ENCODE results near the gene OPN1MW3. TPM values are rescaled to one million over a fixed set of nuclear protein-coding genes. Genes with fewer than 3 reads are reported as not detected.

Gene OPN1MW3
- total and polyA plus RNA-seq, 2 of the 4 experiments (the other 2 are of a cell fraction), result not detected

DNA sequence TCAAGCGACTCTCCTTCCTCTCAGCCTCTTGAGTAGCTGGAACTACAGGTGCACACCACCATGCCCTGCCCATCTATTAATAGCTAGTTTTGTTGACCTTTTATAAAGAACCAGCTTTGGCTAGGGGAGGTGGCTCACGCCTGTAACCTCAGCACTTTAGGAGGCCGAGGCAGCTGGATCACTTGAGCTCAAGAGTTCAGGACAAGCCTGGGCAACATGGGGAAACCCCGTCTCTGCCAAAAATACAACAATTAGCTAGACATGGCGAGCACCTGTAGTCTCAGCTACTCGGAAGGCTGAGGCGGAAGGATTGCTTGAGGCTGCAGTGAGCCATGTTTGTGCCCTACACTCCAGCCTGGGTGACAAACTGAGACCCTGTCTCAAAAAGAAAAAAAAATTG, 40.9 kb downstream of the OPN1MW3 start:
- H3K4me3 ChIP-seq (ENCODE audit: insufficient read depth, low read depth, low read length), result no peak overlapping the region
- H3K27ac ChIP-seq (ENCODE audit: insufficient read depth, low read length), result no peak overlapping the region
- in situ Hi-C loops (cut with MboI; ENCODE audit: low sequenced_read_pairs), result no loop called here
- ChIA-PET POLR2A (ENCODE audit: unreplicated experiment) (no interaction called here), CTCF (no interaction called here)
- H3K36me3 ChIP-seq (ENCODE audit: control insufficient read depth, insufficient read depth, low read length), result no peaks in the 10 kb centered on the region
- H3K9ac ChIP-seq (ENCODE audit: low read depth, low read length), result no peak overlapping the region
- ATAC-seq (ENCODE audit: low read depth) (no peak), DNase-seq (no peak)
- no peak overlapping the region for H2AK9ac ChIP-seq (replicated peaks; ENCODE audit: low read depth, low read length, poor library complexity)
- H2BK120ac ChIP-seq (ENCODE audit: low read depth, low read length), result no peak overlapping the region
- H4K5ac ChIP-seq (ENCODE audit: low read depth, low read length), result no peak overlapping the region
- dilution Hi-C loops (cut with HindIII; ENCODE audit: low sequenced_read_pairs, unreplicated experiment), result no loop called here
- no peak overlapping the region for H2BK20ac ChIP-seq (ENCODE audit: low read depth, low read length)
- no peak overlapping the region for H3K56ac ChIP-seq (ENCODE audit: extremely low read depth, insufficient read depth, low read length)
- H3K4ac ChIP-seq (ENCODE audit: low read depth, low read length), result no peak overlapping the region
- no peak overlapping the region for H2AFZ ChIP-seq (replicated peaks; ENCODE audit: low read length, poor library complexity)
- no TSS peak for BruUV-seq (replicated peaks)
- peaks cover 2% of the 10 kb centered on the region; the same call in 1 of the 2 replicates for H3K27me3 ChIP-seq (ENCODE audit: control insufficient read depth, insufficient read depth, low read length)
- H4K91ac ChIP-seq (ENCODE audit: insufficient read depth, low read depth, low read length), result no peak overlapping the region
- H3K9me3 ChIP-seq (ENCODE audit: control insufficient read depth, insufficient read depth, low read length), result peaks cover 4% of the 10 kb centered on the region; the same call in 1 of the 2 replicates
- no peak overlapping the region for H3K23ac ChIP-seq (ENCODE audit: low read depth, low read length)
- H3K14ac ChIP-seq (replicated peaks; ENCODE audit: low read depth, low read length), result no peak overlapping the region
- H3K4me1 ChIP-seq (ENCODE audit: control insufficient read depth, insufficient read depth, low read length), result no peaks in the 10 kb centered on the region
- no peaks in the 10 kb centered on the region for H3K79me1 ChIP-seq (ENCODE audit: low read depth in 1 of 2, low read length in 2 of 2)
- H3K9me1 ChIP-seq (ENCODE audit: insufficient read depth, low read length), result no peaks in the 10 kb centered on the region
- H3K18ac ChIP-seq (ENCODE audit: low read depth, low read length), result no peak overlapping the region
- no peak overlapping the region for H2BK5ac ChIP-seq (ENCODE audit: low read depth, low read length, poor library complexity, severe bottlenecking)
- no peak overlapping the region for H2AK5ac ChIP-seq (ENCODE audit: low read depth, low read length)
- no peak overlapping the region for H3K4me2 ChIP-seq (ENCODE audit: low read depth, low read length)
- H2BK15ac ChIP-seq (ENCODE audit: low read depth, low read length), result no peak overlapping the region
- WGBS, 2 experiments (ENCODE audit: extremely low coverage in 2 of 2, insufficient read length in 1 of 2), result 40% methylated on average over 1 of the region's 7 CpGs; no CpG with 5 or more reads in 1 of the 2 experiments
- intact Hi-C loops (cut with micrococcal nuclease), result no loop called here
- TF ChIP-seq SMC3 (IDR thresholded peaks at IDR 0.05; ENCODE audit: low read depth, low read length) (no peak), CEBPB (IDR thresholded peaks at IDR 0.05; ENCODE audit: low read depth, low read length) (no peak), FOS (IDR thresholded peaks at IDR 0.05; ENCODE audit: low read depth, low read length) (no peak), CHD1 (IDR thresholded peaks at IDR 0.05; ENCODE audit: low read depth, low read length) (no peak), RCOR1 (IDR thresholded peaks at IDR 0.05; ENCODE audit: insufficient replicate concordance, low read length) (no peak), BHLHE40 (IDR thresholded peaks at IDR 0.05; ENCODE audit: low read depth, low read length) (no peak), MAZ (IDR thresholded peaks at IDR 0.05; ENCODE audit: borderline replicate concordance, low read depth, low read length) (no peak), RFX5 (IDR thresholded peaks at IDR 0.05; ENCODE audit: low read depth, low read length) (no peak), MAFK (IDR thresholded peaks at IDR 0.05; ENCODE audit: low read depth, low read length) (no peak)
- H4K8ac ChIP-seq (ENCODE audit: low read depth in 2 of 2, low read length in 2 of 2), result no peak overlapping the region
- H4K20me1 ChIP-seq (ENCODE audit: insufficient read depth, low read length), result no peaks in the 10 kb centered on the region

Data from IMR-90 (cell line).